ENCODE results near the gene DELE1.

Gene DELE1

GRCh38 chr5:141876628-141877355 is 46.9 kb upstream of the DELE1 start:
- DNase-seq (ENCODE audit: low read depth): no peak
- H3K4me3 ChIP-seq (ENCODE audit: low read depth, low read length): peak overlapping the region; percentile 73
- TF ChIP-seq, protein P1, sequence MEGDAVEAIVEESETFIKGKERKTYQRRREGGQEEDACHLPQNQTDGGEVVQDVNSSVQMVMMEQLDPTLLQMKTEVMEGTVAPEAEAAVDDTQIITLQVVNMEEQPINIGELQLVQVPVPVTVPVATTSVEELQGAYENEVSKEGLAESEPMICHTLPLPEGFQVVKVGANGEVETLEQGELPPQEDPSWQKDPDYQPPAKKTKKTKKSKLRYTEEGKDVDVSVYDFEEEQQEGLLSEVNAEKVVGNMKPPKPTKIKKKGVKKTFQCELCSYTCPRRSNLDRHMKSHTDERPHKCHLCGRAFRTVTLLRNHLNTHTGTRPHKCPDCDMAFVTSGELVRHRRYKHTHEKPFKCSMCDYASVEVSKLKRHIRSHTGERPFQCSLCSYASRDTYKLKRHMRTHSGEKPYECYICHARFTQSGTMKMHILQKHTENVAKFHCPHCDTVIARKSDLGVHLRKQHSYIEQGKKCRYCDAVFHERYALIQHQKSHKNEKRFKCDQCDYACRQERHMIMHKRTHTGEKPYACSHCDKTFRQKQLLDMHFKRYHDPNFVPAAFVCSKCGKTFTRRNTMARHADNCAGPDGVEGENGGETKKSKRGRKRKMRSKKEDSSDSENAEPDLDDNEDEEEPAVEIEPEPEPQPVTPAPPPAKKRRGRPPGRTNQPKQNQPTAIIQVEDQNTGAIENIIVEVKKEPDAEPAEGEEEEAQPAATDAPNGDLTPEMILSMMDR (IDR thresholded peaks at IDR 0.05; ENCODE audit: control insufficient read depth, extremely low read depth, insufficient read depth): peak; percentile 12; the same call in 1 of the 2 replicates

GRCh38 chr5:141877356-141878185 is 46.1 kb upstream of the DELE1 start:
- TF ChIP-seq, protein P1 (IDR thresholded peaks at IDR 0.05; ENCODE audit: control insufficient read depth, extremely low read depth, insufficient read depth): no peak
- peak overlapping the region; percentile 73 for H3K4me3 ChIP-seq (ENCODE audit: low read depth, low read length)
- DNase-seq (ENCODE audit: low read depth): no peak

GRCh38 chr5:141878186-141878710 is 45.4 kb upstream of the DELE1 start, which contains the start of gene PCDH1:
TSS of gene PCDH1 (minus strand) at chr5:141878410. CDS start at chr5:141878262, 148 bp downstream.
- TF ChIP-seq, protein P1 (IDR thresholded peaks at IDR 0.05; ENCODE audit: control insufficient read depth, extremely low read depth, insufficient read depth): no peak
- peak within 1 kb of the TSS; percentile 73 for H3K4me3 ChIP-seq (ENCODE audit: low read depth, low read length)
- no peak for DNase-seq (ENCODE audit: low read depth)

- DNase-seq (ENCODE audit: low read depth): peak; percentile 77
- TF ChIP-seq, protein P1 (IDR thresholded peaks at IDR 0.05; ENCODE audit: control insufficient read depth, extremely low read depth, insufficient read depth): peak; percentile 95
- H3K4me3 ChIP-seq (ENCODE audit: low read depth, low read length): peak overlapping the region; percentile 61
Measured at GRCh38 chr5:141878711-141879425, 44.8 kb upstream of the DELE1 start.

DNA sequence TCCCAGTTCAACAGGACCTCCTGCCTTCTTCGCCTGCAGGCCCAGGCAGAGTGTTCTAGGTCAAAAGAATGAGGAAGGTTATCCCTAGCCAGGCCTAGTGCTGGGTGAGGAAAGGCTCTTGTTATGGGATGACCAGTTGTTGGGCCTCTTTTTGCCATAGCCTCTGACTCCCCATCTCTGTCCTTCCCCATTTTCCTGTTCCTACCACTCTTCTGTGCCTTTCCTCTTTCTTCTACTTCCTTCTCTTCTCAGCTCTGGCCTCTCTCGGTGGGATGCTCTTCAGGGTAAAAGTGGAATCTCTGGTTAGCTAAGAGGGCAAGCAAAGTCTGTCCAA is 44.3 kb upstream of the DELE1 start:
- TF ChIP-seq, protein P1 (IDR thresholded peaks at IDR 0.05; ENCODE audit: control insufficient read depth, extremely low read depth, insufficient read depth): no peak
- no peak for DNase-seq (ENCODE audit: low read depth)

GRCh38 chr5:141879941-141880738 is 43.5 kb upstream of the DELE1 start:
- TF ChIP-seq, protein P1 (IDR thresholded peaks at IDR 0.05; ENCODE audit: control insufficient read depth, extremely low read depth, insufficient read depth): no peak
- H3K4me3 ChIP-seq (ENCODE audit: low read depth, low read length): no peak overlapping the region
- no peak for DNase-seq (ENCODE audit: low read depth)

More for the DNA sequence above, 44.3 kb upstream of the DELE1 start:
- no peak overlapping the region for H3K4me3 ChIP-seq (ENCODE audit: low read depth, low read length)

Data from LNCaP clone FGC (cell line).